HFFc6 (cell line): ENCODE data around the gene SMYD3. TPM values are rescaled to one million over a fixed set of nuclear protein-coding genes. Genes with fewer than 3 reads are reported as not detected.
"Not testable (repeated sequence)": the region's sequence is repeated elsewhere in the genome, so short reads cannot be mapped to it uniquely, and the experiment has no call there.

Source experiments
- DNase-seq: peaks from one replicate; pipeline ENCODE4 v3.0.0-alpha.2; 2018
- H3K27ac Mint-ChIP-seq: 2 replicates; pipeline ENCODE4 v1.8.0; 2020; ENCODE audit warnings: mild to moderate bottlenecking, mixed read lengths
- H3K27me3 Mint-ChIP-seq: 2 replicates; pipeline ENCODE4 v1.8.0; 2021; ENCODE audit warnings: mild to moderate bottlenecking, moderate library complexity, mixed read lengths; ENCODE audit not compliant: insufficient read depth
- H3K36me3 Mint-ChIP-seq: 2 replicates; pipeline ENCODE4 v1.8.0; 2021; ENCODE audit warnings: low read depth, mixed read lengths
- H3K4me1 Mint-ChIP-seq: 2 replicates; pipeline ENCODE4 v1.8.0; 2020; ENCODE audit warnings: low read depth, mixed read lengths
- H3K4me3 Mint-ChIP-seq: 2 replicates; pipeline ENCODE4 v1.8.0; 2020; ENCODE audit warnings: mild to moderate bottlenecking, moderate library complexity, mixed read lengths
- H3K9me3 Mint-ChIP-seq: 2 replicates; pipeline ENCODE4 v1.8.0; 2020; ENCODE audit warnings: mild to moderate bottlenecking, mixed read lengths
- CTCF ChIP-seq: fragments of 200-600 bp; sonication (generic); IDR thresholded peaks from 2 replicates; pipeline ENCODE4 v1.5.0; 2021; ENCODE audit warnings: antibody characterized with exemption, mild to moderate bottlenecking
- total RNA-seq, 6 experiments: library from RNA; stranded (reverse); fragmentation: NEBNext Ultra II Directional; extraction: Animal tissue kit (Norgen Biotek cat#: 25700); gene quantifications; 2 replicates in 1 of 6; 3 replicates in 5 of 6; pipeline ENCODE4 v1.2.3, GENCODE V29; 2021

The SMYD3 gene
- total RNA-seq, 6 experiments from 2014 or later, result 28.4 to 37.9 (median 31.2) TPM

GRCh38 chr1:246329900-246330299, 177.2 kb downstream of the SMYD3 start:
- no peak for DNase-seq
- H3K27me3 Mint-ChIP-seq, result no peaks in the 10 kb centered on the region; the same call in 1 of the 2 replicates
- H3K4me3 Mint-ChIP-seq, result no peak overlapping the region
- no peak overlapping the region for H3K27ac Mint-ChIP-seq
- peaks cover 28% of the 10 kb centered on the region for H3K4me1 Mint-ChIP-seq
- TF ChIP-seq CTCF, result no peak
- H3K9me3 Mint-ChIP-seq, result no peaks in the 10 kb centered on the region
- H3K36me3 Mint-ChIP-seq, result peaks cover 29% of the 10 kb centered on the region

GRCh38 chr1:246329292-246329691, 177.8 kb downstream of the SMYD3 start:
- not testable (repeated sequence) for DNase-seq, H3K9me3 Mint-ChIP-seq, H3K27me3 Mint-ChIP-seq, H3K27ac Mint-ChIP-seq, H3K4me3 Mint-ChIP-seq
- Mint-ChIP-seq H3K4me1 (peaks cover 32% of the 10 kb centered on the region), H3K36me3 (peaks cover 26% of the 10 kb centered on the region)

GRCh38 chr1:246324711-246325110, 182.4 kb downstream of the SMYD3 start:
- H3K9me3 Mint-ChIP-seq, result no peaks in the 10 kb centered on the region
- H3K4me3 Mint-ChIP-seq, result no peak overlapping the region
- no peak overlapping the region; the same call in 1 of the 2 replicates for H3K27ac Mint-ChIP-seq
- peaks cover 14% of the 10 kb centered on the region for H3K36me3 Mint-ChIP-seq
- peak; percentile 4 for DNase-seq
- no peaks in the 10 kb centered on the region; the same call in 1 of the 2 replicates for H3K27me3 Mint-ChIP-seq
- TF ChIP-seq CTCF, result no peak
- peaks cover 17% of the 10 kb centered on the region for H3K4me1 Mint-ChIP-seq

GRCh38 chr1:246324033-246324432, 183.0 kb downstream of the SMYD3 start:
- H3K27me3 Mint-ChIP-seq, H3K4me3 Mint-ChIP-seq, H3K27ac Mint-ChIP-seq, DNase-seq, H3K9me3 Mint-ChIP-seq: not testable (repeated sequence)
- Mint-ChIP-seq H3K36me3 (peaks cover 12% of the 10 kb centered on the region; the same call in 1 of the 2 replicates), H3K4me1 (peaks cover 23% of the 10 kb centered on the region)

GRCh38 chr1:246320286-246320685, 186.8 kb downstream of the SMYD3 start:
- H3K36me3 Mint-ChIP-seq, result no peaks in the 10 kb centered on the region
- DNase-seq, result no peak
- H3K9me3 Mint-ChIP-seq, result no peaks in the 10 kb centered on the region
- no peaks in the 10 kb centered on the region; the same call in 1 of the 2 replicates for H3K27me3 Mint-ChIP-seq
- H3K4me1 Mint-ChIP-seq, result peaks cover 42% of the 10 kb centered on the region
- TF ChIP-seq CTCF, result no peak
- H3K27ac Mint-ChIP-seq, result no peak overlapping the region
- H3K4me3 Mint-ChIP-seq, result no peak overlapping the region

GRCh38 chr1:246319083-246319714, 187.9 kb downstream of the SMYD3 start:
- Mint-ChIP-seq H3K27ac (no peak overlapping the region), H3K36me3 (no peaks in the 10 kb centered on the region), H3K27me3 (no peaks in the 10 kb centered on the region; the same call in 1 of the 2 replicates), H3K4me3 (no peak overlapping the region), H3K4me1 (peaks cover 37% of the 10 kb centered on the region), H3K9me3 (no peaks in the 10 kb centered on the region)
- DNase-seq, result no peak
- TF ChIP-seq CTCF, result no peak
